Naive thymus-derived CD4-positive, alpha-beta T cell (primary cell): Measurements from ENCODE around the gene RGL4. TPM values are rescaled to one million over a fixed set of nuclear protein-coding genes. Genes with fewer than 3 reads are reported as not detected.
A peak's percentile ranks its signal among the peaks of the same experiment; 100 is the strongest.

ENCODE experiments used
- ATAC-seq: fragments of 150-1000 bp; cut with Tn5 transposase; 2 replicates; pipeline ENCODE4 v1.10.0; 2021; ENCODE audit warnings: mild to moderate bottlenecking, moderate library complexity
- CTCF ChIA-PET: fragments of 350-600 bp; sonication (Branson Sonifier 250); formaldehyde crosslinking; loops from one replicate; lab custom pipeline; 2021; ENCODE audit warnings: antibody characterized with exemption; lab: Charles Lee
- POLR2A ChIA-PET: fragments of 350-600 bp; sonication (Branson Sonifier 250); formaldehyde crosslinking; loops from one replicate; lab custom pipeline; 2021; ENCODE audit warnings: antibody characterized with exemption, inconsistent platforms; lab: Charles Lee
- DNase-seq, 9 donors: peaks; one replicate each; pipeline versions ENCODE4 v3.0.0 to v3.0.0-alpha.2; 2020 to 2022; ENCODE audit warnings: mixed read lengths in 1 of 9
- H3K27ac ChIP-seq: one replicate; pipeline ENCODE4 v1.7.0; 2013; ENCODE audit warnings: mild to moderate bottlenecking, low read depth, low read length, moderate library complexity
- H3K27me3 ChIP-seq, 2 donors: one replicate each; pipeline ENCODE4 v1.7.0; 2013; ENCODE audit warnings: low read length in 2 of 2, mild to moderate bottlenecking in 2 of 2, moderate library complexity in 2 of 2; ENCODE audit not compliant: control insufficient read depth in 2 of 2, insufficient read depth in 2 of 2
- H3K36me3 ChIP-seq, 3 experiments: 1 replicate in 2 of 3; 2 replicates in 1 of 3; pipeline ENCODE4 v1.7.0; 2013; ENCODE audit warnings: low read length in 3 of 3, mild to moderate bottlenecking in 3 of 3, moderate library complexity in 1 of 3; ENCODE audit not compliant: insufficient read depth in 3 of 3, control insufficient read depth in 2 of 3
- H3K4me1 ChIP-seq, 2 donors: one replicate each; pipeline ENCODE4 v1.7.0; 2013; ENCODE audit warnings: low read length in 2 of 2, mild to moderate bottlenecking in 2 of 2, moderate library complexity in 1 of 2; ENCODE audit not compliant: control insufficient read depth in 2 of 2, insufficient read depth in 2 of 2
- H3K4me3 ChIP-seq: 2 replicates; pipeline ENCODE4 v1.7.0; 2013; ENCODE audit warnings: mild to moderate bottlenecking, low read length
- H3K9me3 ChIP-seq, 3 experiments: 1 replicate in 2 of 3; 2 replicates in 1 of 3; pipeline ENCODE4 v1.7.0; 2013; ENCODE audit warnings: low read length in 3 of 3; ENCODE audit not compliant: control insufficient read depth in 2 of 3
- H3K27ac Mint-ChIP-seq, 9 donors: one replicate each; pipeline ENCODE4 v1.8.0; 2020 to 2022; ENCODE audit warnings: mixed read lengths in 9 of 9, mild to moderate bottlenecking in 8 of 9, moderate library complexity in 5 of 9, inconsistent platforms in 2 of 9
- H3K27me3 Mint-ChIP-seq, 5 donors: one replicate each; pipeline ENCODE4 v1.8.0; 2021 to 2022; ENCODE audit warnings: mixed read lengths in 5 of 5, mild to moderate bottlenecking in 1 of 5
- H3K36me3 Mint-ChIP-seq, 5 donors: one replicate each; pipeline ENCODE4 v1.8.0; 2020 to 2022; ENCODE audit warnings: mixed read lengths in 5 of 5, mild to moderate bottlenecking in 3 of 5, inconsistent platforms in 1 of 5
- H3K4me1 Mint-ChIP-seq, 7 donors: one replicate each; pipeline ENCODE4 v1.8.0; 2020 to 2022; ENCODE audit warnings: mixed read lengths in 7 of 7, mild to moderate bottlenecking in 3 of 7, inconsistent platforms in 1 of 7
- H3K4me3 Mint-ChIP-seq, 10 donors: one replicate each; pipeline ENCODE4 v1.8.0; 2020 to 2022; ENCODE audit warnings: mild to moderate bottlenecking in 10 of 10, mixed read lengths in 10 of 10, moderate library complexity in 6 of 10, inconsistent platforms in 2 of 10
- H3K9me3 Mint-ChIP-seq, 11 donors: one replicate each; pipeline ENCODE4 v1.8.0; 2020 to 2022; ENCODE audit warnings: mixed read lengths in 11 of 11, mild to moderate bottlenecking in 4 of 11, inconsistent platforms in 1 of 11, moderate library complexity in 1 of 11
- intact Hi-C, 2 donors: fragments of 100-400 bp; cut with micrococcal nuclease; formaldehyde crosslinking; loops; one replicate each; pipeline ENCODE4 v1.15.1; 2023
- polyA plus RNA-seq, 2 donors: library from polyadenylated mRNA; unstranded; fragments of 300-500 nt; fragmentation: Illumina TruSeq; gene quantifications; one replicate each; pipeline ENCODE4 v1.2.3, GENCODE V29; 2021
- total RNA-seq, 6 experiments: library from RNA in 5 of 6; stranded (reverse) in 5 of 6; gene quantifications; 1 replicate in 5 of 6; 2 replicates in 1 of 6; pipeline ENCODE4 v1.2.3 and lab custom pipeline; 2021 to 2026

RGL4 gene
- total and polyA plus RNA-seq, 7 experiments from 2014 or later: 13.8 to 95.0 (median 23.4) TPM

DNA sequence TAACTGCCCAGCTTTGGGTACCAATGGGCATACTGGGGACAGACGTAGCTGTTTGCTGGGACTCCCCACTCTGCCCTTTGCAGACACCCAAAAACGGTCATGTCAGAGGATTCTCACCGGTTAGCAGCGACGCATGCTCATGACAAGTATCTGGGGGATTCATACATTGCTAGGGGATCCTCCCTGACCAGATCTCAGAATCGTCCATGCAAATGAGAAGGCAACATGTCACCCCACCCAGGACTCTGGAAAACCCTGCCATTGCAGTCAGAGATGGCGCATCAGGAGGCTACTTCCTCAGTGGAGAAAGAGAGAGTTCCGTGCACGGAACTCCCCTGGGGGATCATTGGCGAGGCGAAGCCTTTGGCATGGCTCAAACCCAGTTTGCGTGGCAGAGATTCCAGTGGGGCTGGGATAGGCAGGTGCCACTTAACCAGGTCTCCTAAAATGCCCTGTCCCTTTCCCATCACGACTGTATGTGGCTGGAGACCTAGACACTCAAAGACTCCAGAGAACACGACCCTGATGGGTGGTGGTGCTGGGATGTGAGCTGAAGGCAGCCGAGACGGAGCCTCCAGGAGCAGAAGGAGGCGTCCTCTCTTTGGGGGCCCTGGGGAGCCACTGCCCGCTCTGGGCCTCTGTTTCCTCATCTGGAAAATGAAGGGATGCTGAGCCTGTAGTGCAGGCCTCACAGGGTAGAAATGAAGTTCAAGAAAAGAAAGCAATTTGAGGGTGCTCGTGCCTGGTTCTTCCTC lies 4.9 kb downstream of the RGL4 start:
- DNase-seq: no peak
- peaks cover 36 to 65% (median 50%) of the 10 kb centered on the region in 7 donors for H3K4me1 Mint-ChIP-seq
- H3K4me3 ChIP-seq: peak overlapping the region; percentile 71
- H3K27me3 ChIP-seq: no peaks in the 10 kb centered on the region
- no peak for ATAC-seq
- H3K36me3 ChIP-seq: peaks cover 7 to 44% (median 21%) of the 10 kb centered on the region in 3 experiments
- intact Hi-C loops: loop anchor here (1.0 to 5.0 kb wide), 8 partner anchors 10 to 162 kb away; partner anchors contain the start of genes ZNF70 (in 2 of the 2), DERL3 (in 1 of the 2), SLC2A11 (in 1 of the 2) and VPREB3 (in 1 of the 2)
- ChIA-PET POLR2A (interaction anchor here (0.5 to 2.3 kb wide), 19 partner anchors 10 to 458 kb away, joined by 3 to 39 read pairs (median 3); partner anchors contain the start of genes C22orf15, CHCHD10, SLC2A11 and SMARCB1), CTCF (interaction anchor here (0.6 to 1.3 kb wide), 3 partner anchors 58 to 153 kb away, joined by 3 to 4 read pairs (median 4); no protein-coding TSS in a partner anchor)
- peak overlapping the region; percentile 94 to 100 (median 98) for H3K4me3 Mint-ChIP-seq
- peak overlapping the region; percentile 99 to 100 (median 100) for H3K27ac Mint-ChIP-seq
- H3K27ac ChIP-seq: peak overlapping the region; percentile 99
- H3K4me1 ChIP-seq: peaks cover 28 to 38% of the 10 kb centered on the region in 2 donors
- no peaks in the 10 kb centered on the region for H3K27me3 Mint-ChIP-seq
- H3K9me3 ChIP-seq: no peaks in the 10 kb centered on the region
- peaks cover 0 to 14% (median 4%) of the 10 kb centered on the region in 11 donors for H3K9me3 Mint-ChIP-seq
- peaks cover 21 to 53% (median 36%) of the 10 kb centered on the region in 5 donors for H3K36me3 Mint-ChIP-seq

DNA sequence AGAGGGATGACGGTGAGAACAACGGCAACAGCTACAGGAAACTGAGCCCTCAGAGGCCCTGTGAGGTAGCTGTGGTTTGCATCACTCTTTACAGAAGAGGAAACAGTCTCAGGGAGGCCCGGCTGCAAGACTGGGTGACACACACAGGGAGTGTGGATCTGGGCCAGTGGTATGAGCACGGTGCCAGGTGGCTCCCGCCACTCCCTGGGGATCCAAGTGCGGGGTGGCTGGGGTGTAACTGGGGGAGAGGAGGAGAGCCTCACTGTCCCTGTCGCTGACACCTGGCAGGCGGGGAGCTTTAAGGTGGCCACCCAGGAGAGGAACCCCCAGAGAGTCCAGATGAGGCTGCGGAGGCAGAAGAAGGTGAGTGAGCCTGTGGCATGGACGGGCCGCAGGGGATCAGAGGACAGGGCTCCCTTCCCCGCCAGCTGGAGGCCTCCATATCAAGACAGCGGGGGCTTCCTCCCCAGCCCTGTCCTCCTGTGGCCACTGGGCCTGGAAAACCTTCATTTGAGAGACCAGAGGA lies 5.6 kb downstream of the RGL4 start:
- POLR2A ChIA-PET: interaction anchor here (0.6 to 2.3 kb wide), 18 partner anchors 10 to 457 kb away, joined by 3 to 39 read pairs (median 4); partner anchors contain the start of genes C22orf15, CHCHD10, SLC2A11 and SMARCB1
- H3K4me1 ChIP-seq: peaks cover 28 to 38% of the 10 kb centered on the region in 2 donors
- Mint-ChIP-seq H3K4me3 (peak overlapping the region; percentile 94 to 100 (median 98)), H3K9me3 (peaks cover 0 to 18% (median 4%) of the 10 kb centered on the region in 11 donors), H3K36me3 (peaks cover 23 to 55% (median 42%) of the 10 kb centered on the region in 5 donors), H3K27ac (peak overlapping the region; percentile 99 to 100 (median 100)), H3K4me1 (peaks cover 37 to 64% (median 51%) of the 10 kb centered on the region in 7 donors), H3K27me3 (no peaks in the 10 kb centered on the region)
- H3K36me3 ChIP-seq: peaks cover 7 to 50% (median 27%) of the 10 kb centered on the region in 3 experiments
- ATAC-seq (peak; percentile 99), DNase-seq (peak; percentile 60 to 91 (median 86))
- CTCF ChIA-PET: interaction anchor here (0.6 to 1.3 kb wide), 3 partner anchors 59 to 153 kb away, joined by 3 to 4 read pairs (median 4); no protein-coding TSS in a partner anchor
- H3K27ac ChIP-seq: peak overlapping the region; percentile 99
- intact Hi-C loops: loop anchor here (1.0 to 5.0 kb wide), 8 partner anchors 9 to 161 kb away; partner anchors contain the start of genes ZNF70 (in 2 of the 2), DERL3 (in 1 of the 2), SLC2A11 (in 1 of the 2) and VPREB3 (in 1 of the 2)
- H3K9me3 ChIP-seq: no peaks in the 10 kb centered on the region
- no peaks in the 10 kb centered on the region for H3K27me3 ChIP-seq
- H3K4me3 ChIP-seq: peak overlapping the region; percentile 71

DNA sequence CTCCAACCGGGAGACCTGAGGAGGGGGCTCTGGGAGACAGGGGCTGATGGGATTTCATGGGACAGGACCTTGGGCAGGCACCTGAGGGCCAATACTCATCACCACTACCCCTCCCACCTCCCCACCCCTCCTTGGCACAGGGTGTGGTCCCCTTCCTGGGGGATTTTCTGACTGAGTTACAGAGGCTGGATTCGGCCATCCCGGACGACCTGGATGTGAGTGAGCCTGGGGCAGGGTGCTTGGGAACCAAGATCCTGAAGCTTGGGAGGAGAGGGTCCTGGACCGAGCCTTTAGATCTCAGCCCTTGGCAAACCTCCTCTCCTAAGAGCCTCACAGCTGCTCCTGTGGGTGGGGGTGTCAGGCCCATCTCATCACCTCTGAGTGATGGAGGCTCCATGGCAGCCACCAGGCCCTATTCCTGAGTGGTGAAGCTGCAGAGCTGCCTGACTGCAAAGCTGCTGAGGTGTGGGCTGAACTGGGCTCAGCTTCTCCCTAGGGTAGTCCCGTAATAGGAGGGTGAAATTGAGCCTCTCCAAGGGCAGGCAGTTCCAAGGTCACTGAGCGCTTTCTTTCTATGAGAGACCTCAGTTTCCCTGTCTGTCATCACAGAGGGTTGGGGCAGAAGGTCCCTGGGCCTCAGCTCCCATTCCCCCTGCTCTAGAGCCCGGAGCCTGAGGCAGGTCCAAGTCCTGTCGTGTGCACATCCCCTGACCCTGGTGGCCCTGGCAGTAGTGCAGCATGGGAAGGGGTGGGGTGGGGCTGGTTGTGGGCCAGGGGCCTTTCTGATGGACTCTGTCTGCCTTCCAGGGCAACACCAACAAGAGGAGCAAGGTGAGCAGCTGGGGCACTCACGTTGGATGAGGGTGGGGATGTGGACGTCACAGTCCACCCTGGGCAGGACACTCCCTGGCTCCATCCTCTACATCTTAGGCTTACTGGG lies 6.5 kb downstream of the RGL4 start:
- peak overlapping the region; percentile 94 to 100 (median 98) for H3K4me3 Mint-ChIP-seq
- peak overlapping the region; percentile 71 for H3K4me3 ChIP-seq
- H3K4me1 Mint-ChIP-seq: peaks cover 38 to 73% (median 57%) of the 10 kb centered on the region in 7 donors
- H3K9me3 Mint-ChIP-seq: peaks cover 0 to 24% (median 8%) of the 10 kb centered on the region in 11 donors
- H3K36me3 ChIP-seq: peaks cover 7 to 59% (median 28%) of the 10 kb centered on the region in 3 experiments
- no peaks in the 10 kb centered on the region for H3K27me3 ChIP-seq
- H3K27ac Mint-ChIP-seq: peak overlapping the region; percentile 99 to 100 (median 100)
- peak overlapping the region; percentile 99 for H3K27ac ChIP-seq
- intact Hi-C loops: loop anchor here (5.0 kb wide), 3 partner anchors 55 to 160 kb away; partner anchors contain the start of genes SLC2A11 (in 1 of the 2), VPREB3 (in 1 of the 2) and ZNF70 (in 1 of the 2)
- no peaks in the 10 kb centered on the region for H3K9me3 ChIP-seq
- H3K36me3 Mint-ChIP-seq: peaks cover 32 to 64% (median 51%) of the 10 kb centered on the region in 5 donors
- no peak for ATAC-seq
- peaks cover 28 to 38% of the 10 kb centered on the region in 2 donors for H3K4me1 ChIP-seq
- ChIA-PET CTCF (interaction anchor here (1.0 to 1.3 kb wide), 2 partner anchors 66 to 152 kb away, joined by 4 read pairs; no protein-coding TSS in a partner anchor), POLR2A (interaction anchor here (0.5 to 2.3 kb wide), 15 partner anchors 9 to 1978 kb away, joined by 3 to 39 read pairs (median 4); partner anchors contain the start of genes C22orf15, CHCHD10, SLC2A11 and ZNF70)
- no peak for DNase-seq
- H3K27me3 Mint-ChIP-seq: no peaks in the 10 kb centered on the region

DNA sequence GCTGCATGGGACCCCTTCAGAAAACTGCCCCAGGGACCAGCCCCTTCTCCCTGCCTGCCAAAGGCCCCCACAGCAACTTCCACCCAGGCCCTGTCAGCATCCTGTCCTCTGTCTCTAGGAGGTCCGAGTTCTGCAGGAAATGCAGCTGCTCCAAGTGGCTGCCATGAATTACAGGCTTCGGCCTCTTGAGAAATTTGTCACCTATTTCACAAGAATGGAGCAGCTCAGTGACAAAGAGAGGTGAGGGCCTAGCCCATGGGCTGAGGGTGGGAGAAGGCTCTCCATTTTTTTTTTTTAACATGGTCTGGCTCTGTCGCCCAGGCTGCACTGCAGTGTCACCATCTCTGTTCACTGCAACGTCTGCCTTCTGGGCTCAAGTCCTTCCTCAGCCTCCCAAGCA lies 7.3 kb downstream of the RGL4 start:
- Histone ChIP-seq H3K9me3 (no peaks in the 10 kb centered on the region), H3K36me3 (peaks cover 7 to 65% (median 28%) of the 10 kb centered on the region in 3 experiments), H3K27me3 (no peaks in the 10 kb centered on the region), H3K4me3 (no peak overlapping the region), H3K27ac (peak overlapping the region; percentile 99), H3K4me1 (peaks cover 28 to 42% of the 10 kb centered on the region in 2 donors)
- Mint-ChIP-seq H3K9me3 (peaks cover 0 to 24% (median 8%) of the 10 kb centered on the region in 11 donors), H3K27me3 (no peaks in the 10 kb centered on the region), H3K4me1 (peaks cover 33 to 77% (median 61%) of the 10 kb centered on the region in 7 donors), H3K36me3 (peaks cover 36 to 66% (median 56%) of the 10 kb centered on the region in 5 donors), H3K4me3 (peak overlapping the region in 9 of 10 donors; percentile 4 to 100 (median 97)), H3K27ac (peak overlapping the region in 8 of 9 donors; percentile 43 to 100 (median 100))
- DNase-seq: no peak
- POLR2A ChIA-PET: interaction anchor here (0.5 to 2.5 kb wide), 6 partner anchors 19 to 1979 kb away, joined by 3 to 13 read pairs (median 4); partner anchors contain the start of genes SLC2A11 and ZNF70
- CTCF ChIA-PET: interaction anchor here (0.6 to 0.7 kb wide), 2 partner anchors 48 to 276 kb away, joined by 3 read pairs; no protein-coding TSS in a partner anchor
- intact Hi-C loops: loop anchor here (5.0 kb wide), 3 partner anchors 54 to 159 kb away; partner anchors contain the start of genes SLC2A11 (in 1 of the 2), VPREB3 (in 1 of the 2) and ZNF70 (in 1 of the 2)
- no peak for ATAC-seq

DNA sequence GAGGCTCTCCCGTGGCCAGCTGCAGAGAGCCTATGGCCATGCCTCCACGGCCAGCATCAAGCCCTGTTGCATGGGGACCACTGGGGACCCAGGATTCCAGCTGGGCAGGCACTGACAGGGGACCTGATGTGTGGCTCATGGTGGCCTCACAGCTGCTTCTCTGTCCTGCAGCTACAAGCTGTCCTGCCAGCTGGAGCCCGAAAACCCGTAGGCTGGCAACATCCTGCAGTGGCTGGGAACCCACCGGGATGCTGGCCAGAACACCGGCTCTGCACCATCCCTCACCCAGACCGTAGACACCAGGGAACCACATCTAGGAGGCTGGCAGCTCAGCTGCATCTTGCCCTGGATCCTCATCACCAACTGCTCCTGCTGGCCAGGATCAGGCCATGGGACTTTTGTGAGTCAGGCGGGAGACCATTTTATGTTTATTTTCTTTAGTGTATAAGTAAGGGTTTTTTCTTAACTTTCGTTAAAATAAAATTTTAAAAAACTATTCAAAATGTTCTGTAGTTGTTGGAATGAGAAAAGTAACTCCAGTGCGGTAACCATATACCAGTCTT lies 7.9 kb downstream of the RGL4 start:
- Histone ChIP-seq H3K36me3 (peaks cover 7 to 65% (median 28%) of the 10 kb centered on the region in 3 experiments), H3K4me3 (no peak overlapping the region), H3K27me3 (no peaks in the 10 kb centered on the region), H3K9me3 (no peaks in the 10 kb centered on the region), H3K27ac (no peak overlapping the region), H3K4me1 (peaks cover 28 to 44% of the 10 kb centered on the region in 2 donors)
- Mint-ChIP-seq H3K4me1 (peaks cover 33 to 80% (median 65%) of the 10 kb centered on the region in 7 donors), H3K36me3 (peaks cover 40 to 69% (median 62%) of the 10 kb centered on the region in 5 donors), H3K27ac (peak overlapping the region in 8 of 9 donors; percentile 34 to 100 (median 100)), H3K4me3 (peak overlapping the region in 8 of 10 donors; percentile 4 to 100 (median 97)), H3K27me3 (no peaks in the 10 kb centered on the region), H3K9me3 (peaks cover 0 to 24% (median 8%) of the 10 kb centered on the region in 11 donors)
- ChIA-PET POLR2A (interaction anchor here (0.6 to 2.5 kb wide), 5 partner anchors 18 to 463 kb away, joined by 3 to 13 read pairs (median 3); partner anchors contain the start of gene SLC2A11), CTCF (interaction anchor here (0.7 kb wide), 1 partner anchor 277 kb away, joined by 3 read pairs; no protein-coding TSS in a partner anchor)
- ATAC-seq (no peak), DNase-seq (no peak)
- intact Hi-C loops: loop anchor here (5.0 kb wide), 3 partner anchors 54 to 159 kb away; partner anchors contain the start of genes SLC2A11 (in 1 of the 2), VPREB3 (in 1 of the 2) and ZNF70 (in 1 of the 2)
